Measurements from ENCODE around the gene ENTR1.
A peak's percentile ranks its signal among the peaks of the same experiment; 100 is the strongest.

ENTR1 gene

DNA sequence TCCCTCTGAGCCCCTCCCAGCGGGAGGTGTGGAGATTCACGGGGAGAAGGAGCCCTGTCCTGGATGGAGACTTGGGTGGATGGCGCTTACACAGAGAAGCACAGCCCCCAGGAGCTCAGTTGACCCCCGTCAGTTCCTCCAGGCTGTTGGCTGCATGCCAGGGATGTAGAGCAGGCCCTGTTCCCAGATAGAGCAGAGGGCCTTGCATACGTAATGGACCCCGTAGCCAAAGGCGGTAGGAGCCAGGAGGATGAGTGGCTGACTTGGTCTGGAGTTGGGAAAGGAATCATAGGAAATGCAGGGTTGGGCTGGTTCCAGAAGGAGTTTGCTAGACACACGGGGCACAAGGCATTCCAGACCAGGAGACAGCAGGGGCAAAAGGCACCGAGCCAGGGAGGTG, 2.5 kb upstream of the ENTR1 start:
- Histone ChIP-seq H3K9me2 (replicated peaks; ENCODE audit: control insufficient read depth, low read length) (no peaks in the 10 kb centered on the region), H3K79me2 (ENCODE audit: control insufficient read depth, low read length) (peaks cover 63% of the 10 kb centered on the region), H4K20me1 (ENCODE audit: control insufficient read depth, insufficient read depth, low read depth, low read length) (peaks cover 16% of the 10 kb centered on the region; the same call in 1 of the 2 replicates), H3K27ac (ENCODE audit: low read depth, low read length) (no peak overlapping the region), H3K36me3 (ENCODE audit: control insufficient read depth, low read length) (peaks cover 81% of the 10 kb centered on the region), H3K4me2 (ENCODE audit: low read length) (no peak overlapping the region), H3K4me3 (ENCODE audit: low read length) (no peak overlapping the region), H3F3A (ENCODE audit: control insufficient read depth, insufficient read depth) (no peaks in the 10 kb centered on the region), H3K9me3 (ENCODE audit: control insufficient read depth, insufficient read depth, low read length) (no peaks in the 10 kb centered on the region), H3K27me3 (ENCODE audit: control insufficient read depth, low read length) (no peaks in the 10 kb centered on the region), H3K4me1 (ENCODE audit: control insufficient read depth, low read length) (peaks cover 33% of the 10 kb centered on the region)
- TF ChIP-seq EZH2phosphoT487 (IDR thresholded peaks at IDR 0.05; ENCODE audit: borderline replicate concordance, low read length) = no peak
- TF ChIP-seq, protein P1, sequence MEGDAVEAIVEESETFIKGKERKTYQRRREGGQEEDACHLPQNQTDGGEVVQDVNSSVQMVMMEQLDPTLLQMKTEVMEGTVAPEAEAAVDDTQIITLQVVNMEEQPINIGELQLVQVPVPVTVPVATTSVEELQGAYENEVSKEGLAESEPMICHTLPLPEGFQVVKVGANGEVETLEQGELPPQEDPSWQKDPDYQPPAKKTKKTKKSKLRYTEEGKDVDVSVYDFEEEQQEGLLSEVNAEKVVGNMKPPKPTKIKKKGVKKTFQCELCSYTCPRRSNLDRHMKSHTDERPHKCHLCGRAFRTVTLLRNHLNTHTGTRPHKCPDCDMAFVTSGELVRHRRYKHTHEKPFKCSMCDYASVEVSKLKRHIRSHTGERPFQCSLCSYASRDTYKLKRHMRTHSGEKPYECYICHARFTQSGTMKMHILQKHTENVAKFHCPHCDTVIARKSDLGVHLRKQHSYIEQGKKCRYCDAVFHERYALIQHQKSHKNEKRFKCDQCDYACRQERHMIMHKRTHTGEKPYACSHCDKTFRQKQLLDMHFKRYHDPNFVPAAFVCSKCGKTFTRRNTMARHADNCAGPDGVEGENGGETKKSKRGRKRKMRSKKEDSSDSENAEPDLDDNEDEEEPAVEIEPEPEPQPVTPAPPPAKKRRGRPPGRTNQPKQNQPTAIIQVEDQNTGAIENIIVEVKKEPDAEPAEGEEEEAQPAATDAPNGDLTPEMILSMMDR (IDR thresholded peaks at IDR 0.05; ENCODE audit: low read depth, low read length, poor library complexity, severe bottlenecking) = no peak

GRCh38 chr9:136411378-136411777, 964 bp upstream of the ENTR1 start:
- Histone ChIP-seq H3K9me3 (ENCODE audit: control insufficient read depth, insufficient read depth, low read length) (no peaks in the 10 kb centered on the region), H3K27ac (ENCODE audit: low read depth, low read length) (no peak overlapping the region), H3K79me2 (ENCODE audit: control insufficient read depth, low read length) (peaks cover 73% of the 10 kb centered on the region), H3K4me2 (ENCODE audit: low read length) (peak overlapping the region; percentile 82), H3F3A (ENCODE audit: control insufficient read depth, insufficient read depth) (no peaks in the 10 kb centered on the region), H3K36me3 (ENCODE audit: control insufficient read depth, low read length) (peaks cover 81% of the 10 kb centered on the region), H3K4me3 (ENCODE audit: low read length) (peak overlapping the region; percentile 79), H3K27me3 (ENCODE audit: control insufficient read depth, low read length) (no peaks in the 10 kb centered on the region), H3K4me1 (ENCODE audit: control insufficient read depth, low read length) (peaks cover 36% of the 10 kb centered on the region), H4K20me1 (ENCODE audit: control insufficient read depth, insufficient read depth, low read depth, low read length) (peaks cover 16% of the 10 kb centered on the region; the same call in 1 of the 2 replicates), H3K9me2 (replicated peaks; ENCODE audit: control insufficient read depth, low read length) (no peaks in the 10 kb centered on the region)
- TF ChIP-seq, protein P1 (IDR thresholded peaks at IDR 0.05; ENCODE audit: low read depth, low read length, poor library complexity, severe bottlenecking) = no peak
- TF ChIP-seq EZH2phosphoT487 (IDR thresholded peaks at IDR 0.05; ENCODE audit: borderline replicate concordance, low read length) = no peak

GRCh38 chr9:136409557-136410455, 608 bp downstream of the ENTR1 start:
- Histone ChIP-seq H3K27me3 (ENCODE audit: control insufficient read depth, low read length) (no peaks in the 10 kb centered on the region), H3K9me3 (ENCODE audit: control insufficient read depth, insufficient read depth, low read length) (no peaks in the 10 kb centered on the region), H3K4me3 (ENCODE audit: low read length) (peak overlapping the region; percentile 90), H3K4me1 (ENCODE audit: control insufficient read depth, low read length) (peaks cover 37% of the 10 kb centered on the region), H3K27ac (ENCODE audit: low read depth, low read length) (peak overlapping the region; percentile 63), H3K36me3 (ENCODE audit: control insufficient read depth, low read length) (peaks cover 81% of the 10 kb centered on the region), H3K9me2 (replicated peaks; ENCODE audit: control insufficient read depth, low read length) (no peaks in the 10 kb centered on the region), H3K4me2 (ENCODE audit: low read length) (peak overlapping the region; percentile 100), H3K79me2 (ENCODE audit: control insufficient read depth, low read length) (peaks cover 73% of the 10 kb centered on the region), H4K20me1 (ENCODE audit: control insufficient read depth, insufficient read depth, low read depth, low read length) (peaks cover 16% of the 10 kb centered on the region; the same call in 1 of the 2 replicates), H3F3A (ENCODE audit: control insufficient read depth, insufficient read depth) (no peaks in the 10 kb centered on the region)
- TF ChIP-seq, protein P1 (IDR thresholded peaks at IDR 0.05; ENCODE audit: low read depth, low read length, poor library complexity, severe bottlenecking) = no peak
- no peak for TF ChIP-seq EZH2phosphoT487 (IDR thresholded peaks at IDR 0.05; ENCODE audit: borderline replicate concordance, low read length)

Measured in DOHH2 (cell line).